CD4-positive, alpha-beta T cell (primary cell): ENCODE results near the gene SLC5A1. TPM values are rescaled to one million over a fixed set of nuclear protein-coding genes. Genes with fewer than 3 reads are reported as not detected.

Source experiments
- ATAC-seq: fragments of 200-7000 bp; cut with Tn5 transposase; one replicate; pipeline ENCODE4 v1.10.0; 2022; ENCODE audit warnings: mild to moderate bottlenecking; ENCODE audit not compliant: poor library complexity
- CTCF ChIA-PET: fragments of 350-600 bp; sonication (Branson Sonifier 250); formaldehyde crosslinking; loops from one replicate; lab custom pipeline; 2021; ENCODE audit warnings: antibody characterized with exemption, inconsistent platforms; lab: Charles Lee
- POLR2A ChIA-PET: fragments of 350-600 bp; sonication (Branson Sonifier 250); formaldehyde crosslinking; loops from one replicate; lab custom pipeline; 2021; ENCODE audit warnings: antibody characterized with exemption, inconsistent platforms; lab: Charles Lee
- DNase-seq, 14 experiments: peaks; one replicate each; pipeline ENCODE4 v3.0.0-alpha.2; 2013 to 2020; ENCODE audit warnings: mixed read lengths in 2 of 14
- H3K27ac ChIP-seq, 2 donors: one replicate each; pipeline versions ENCODE4 v1.5.1 to v1.7.0; 2013; ENCODE audit warnings: low read length in 2 of 2, low read depth in 1 of 2, mild to moderate bottlenecking in 1 of 2
- H3K27me3 ChIP-seq, 2 experiments: 1 replicate in 1 of 2; 2 replicates in 1 of 2; pipeline versions ENCODE4 v1.6.1 to v1.7.0; 2013; ENCODE audit warnings: low read length in 2 of 2, control low read depth in 1 of 2, mild to moderate bottlenecking in 1 of 2, moderate library complexity in 1 of 2; ENCODE audit not compliant: insufficient read depth in 2 of 2, control insufficient read depth in 1 of 2
- H3K36me3 ChIP-seq: one replicate; pipeline ENCODE4 v1.6.1; 2013; ENCODE audit warnings: low read length, control low read depth; ENCODE audit not compliant: insufficient read depth
- H3K4me1 ChIP-seq: one replicate; pipeline ENCODE4 v1.6.1; 2013; ENCODE audit warnings: low read length, control low read depth; ENCODE audit not compliant: insufficient read depth
- H3K4me3 ChIP-seq: one replicate; pipeline ENCODE4 v1.5.1; 2013; ENCODE audit warnings: mild to moderate bottlenecking, low read length, moderate library complexity
- H3K9me3 ChIP-seq, 2 experiments: 1 replicate in 1 of 2; 2 replicates in 1 of 2; pipeline versions ENCODE4 v1.6.1 to v1.7.0; 2013; ENCODE audit warnings: low read length in 2 of 2, mild to moderate bottlenecking in 2 of 2, control low read depth in 1 of 2, moderate library complexity in 1 of 2; ENCODE audit not compliant: control insufficient read depth in 1 of 2, insufficient read depth in 1 of 2
- H3K27ac Mint-ChIP-seq: one replicate; pipeline ENCODE4 v1.8.0; 2020; ENCODE audit warnings: mixed read lengths
- H3K27me3 Mint-ChIP-seq: one replicate; pipeline ENCODE4 v1.8.0; 2021; ENCODE audit warnings: mixed read lengths
- H3K36me3 Mint-ChIP-seq: one replicate; pipeline ENCODE4 v1.8.0; 2021; ENCODE audit warnings: low read depth, mixed read lengths
- H3K4me1 Mint-ChIP-seq: one replicate; pipeline ENCODE4 v1.8.0; 2021; ENCODE audit warnings: low read depth, mixed read lengths
- H3K4me3 Mint-ChIP-seq: one replicate; pipeline ENCODE4 v1.8.0; 2020; ENCODE audit warnings: mild to moderate bottlenecking, mixed read lengths
- H3K9me3 Mint-ChIP-seq: one replicate; pipeline ENCODE4 v1.8.0; 2020; ENCODE audit warnings: mixed read lengths
- intact Hi-C, 2 experiments: fragments of 100-400 bp; cut with DNase I in 1 of 2; cut with micrococcal nuclease in 1 of 2; formaldehyde crosslinking; loops; one replicate each; pipeline versions ENCODE4 v1.15.1 to v1.9.0; 2023 to 2025; cut with DNase I, micrococcal nuclease
- total RNA-seq, 174 experiments: library from RNA in 2 of 174; stranded (reverse) in 2 of 174; gene quantifications; one replicate each; pipeline ENCODE4 v1.2.3 and lab custom pipeline; 2021 to 2026
- TF ChIP-seq, protein P1 (sequence below): fragments of 200-600 bp; IDR thresholded peaks from one replicate; pipeline ENCODE4 v1.8.0; 2022; ENCODE audit warnings: antibody characterized with exemption, mild to moderate bottlenecking

The SLC5A1 gene
- total RNA-seq, 2 experiments from 2014 or later = not detected

DNA sequence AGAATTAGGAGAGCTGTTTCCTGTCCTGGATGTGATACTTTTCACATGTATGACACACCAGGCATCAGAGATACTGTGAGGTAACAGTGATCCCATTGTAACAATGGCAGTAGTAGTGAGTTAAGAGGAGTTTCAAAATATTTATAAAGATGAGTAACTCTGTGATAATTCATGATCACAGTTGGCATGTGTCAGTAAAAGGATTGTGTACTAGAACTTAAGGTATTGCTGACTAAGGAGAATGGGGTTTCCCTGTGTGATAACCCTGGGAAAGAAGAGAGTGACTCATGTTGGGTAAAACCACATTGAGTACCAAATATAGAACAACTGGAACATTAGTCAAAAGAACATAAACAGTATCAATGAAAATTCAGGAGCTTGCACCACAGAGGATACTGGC lies 22.9 kb upstream of the SLC5A1 start:
- Histone ChIP-seq H3K27me3 (peaks cover 3 to 12% of the 10 kb centered on the region in 2 experiments), H3K27ac (no peak overlapping the region), H3K4me1 (no peaks in the 10 kb centered on the region), H3K9me3 (peaks cover 0 to 2% of the 10 kb centered on the region in 2 experiments), H3K4me3 (no peak overlapping the region), H3K36me3 (no peaks in the 10 kb centered on the region)
- ATAC-seq = no peak
- H3K27ac Mint-ChIP-seq = no peak overlapping the region
- DNase-seq = no peak
- POLR2A ChIA-PET = no interaction called here
- no peaks in the 10 kb centered on the region for H3K9me3 Mint-ChIP-seq
- no peaks in the 10 kb centered on the region for H3K36me3 Mint-ChIP-seq
- TF ChIP-seq, protein P1, sequence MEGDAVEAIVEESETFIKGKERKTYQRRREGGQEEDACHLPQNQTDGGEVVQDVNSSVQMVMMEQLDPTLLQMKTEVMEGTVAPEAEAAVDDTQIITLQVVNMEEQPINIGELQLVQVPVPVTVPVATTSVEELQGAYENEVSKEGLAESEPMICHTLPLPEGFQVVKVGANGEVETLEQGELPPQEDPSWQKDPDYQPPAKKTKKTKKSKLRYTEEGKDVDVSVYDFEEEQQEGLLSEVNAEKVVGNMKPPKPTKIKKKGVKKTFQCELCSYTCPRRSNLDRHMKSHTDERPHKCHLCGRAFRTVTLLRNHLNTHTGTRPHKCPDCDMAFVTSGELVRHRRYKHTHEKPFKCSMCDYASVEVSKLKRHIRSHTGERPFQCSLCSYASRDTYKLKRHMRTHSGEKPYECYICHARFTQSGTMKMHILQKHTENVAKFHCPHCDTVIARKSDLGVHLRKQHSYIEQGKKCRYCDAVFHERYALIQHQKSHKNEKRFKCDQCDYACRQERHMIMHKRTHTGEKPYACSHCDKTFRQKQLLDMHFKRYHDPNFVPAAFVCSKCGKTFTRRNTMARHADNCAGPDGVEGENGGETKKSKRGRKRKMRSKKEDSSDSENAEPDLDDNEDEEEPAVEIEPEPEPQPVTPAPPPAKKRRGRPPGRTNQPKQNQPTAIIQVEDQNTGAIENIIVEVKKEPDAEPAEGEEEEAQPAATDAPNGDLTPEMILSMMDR = no peak
- H3K4me3 Mint-ChIP-seq = no peak overlapping the region
- no peaks in the 10 kb centered on the region for H3K4me1 Mint-ChIP-seq
- peaks cover 33% of the 10 kb centered on the region for H3K27me3 Mint-ChIP-seq
- intact Hi-C loops = no loop called here
- CTCF ChIA-PET = no interaction called here

GRCh38 chr22:32021716-32022115 lies 21.3 kb upstream of the SLC5A1 start:
- Histone ChIP-seq H3K27me3 (peaks cover 3 to 12% of the 10 kb centered on the region in 2 experiments), H3K36me3 (no peaks in the 10 kb centered on the region), H3K27ac (no peak overlapping the region), H3K4me3 (no peak overlapping the region), H3K4me1 (no peaks in the 10 kb centered on the region), H3K9me3 (no peaks in the 10 kb centered on the region)
- TF ChIP-seq, protein P1 = no peak
- no peaks in the 10 kb centered on the region for H3K36me3 Mint-ChIP-seq
- intact Hi-C loops = no loop called here
- no peak for DNase-seq
- H3K27ac Mint-ChIP-seq = no peak overlapping the region
- no peaks in the 10 kb centered on the region for H3K4me1 Mint-ChIP-seq
- POLR2A ChIA-PET = no interaction called here
- CTCF ChIA-PET = no interaction called here
- no peak overlapping the region for H3K4me3 Mint-ChIP-seq
- H3K9me3 Mint-ChIP-seq = no peaks in the 10 kb centered on the region
- ATAC-seq = no peak
- H3K27me3 Mint-ChIP-seq = peaks cover 33% of the 10 kb centered on the region

DNA sequence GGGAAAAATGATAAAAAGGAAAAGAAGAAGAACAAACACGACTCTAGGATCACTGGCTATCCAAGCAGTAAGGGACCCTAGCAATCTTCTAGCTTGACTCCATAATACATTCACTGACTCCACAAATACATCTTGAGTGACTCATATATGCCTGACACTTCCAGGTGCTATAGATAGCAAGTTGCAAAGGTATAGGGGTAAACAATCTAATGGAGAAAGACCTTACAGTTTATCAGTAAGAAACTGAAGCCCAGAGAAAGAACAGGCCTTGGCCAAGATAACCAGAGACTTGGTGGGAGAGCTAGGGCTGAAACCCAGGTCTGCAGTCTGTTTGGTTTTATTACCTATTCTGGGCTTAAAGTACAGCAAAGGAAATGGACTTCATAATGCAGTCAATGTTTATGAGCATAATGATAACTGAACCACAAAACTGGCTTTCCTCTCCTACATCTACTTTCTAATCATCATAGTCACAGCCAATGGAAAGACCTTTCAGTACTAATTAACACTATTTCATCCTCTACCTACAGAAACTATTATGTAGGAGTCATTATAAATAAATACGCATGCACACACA lies 19.7 kb upstream of the SLC5A1 start:
- Mint-ChIP-seq H3K4me1 (no peaks in the 10 kb centered on the region), H3K27ac (no peak overlapping the region), H3K4me3 (no peak overlapping the region), H3K36me3 (no peaks in the 10 kb centered on the region), H3K9me3 (no peaks in the 10 kb centered on the region), H3K27me3 (peaks cover 18% of the 10 kb centered on the region)
- H3K9me3 ChIP-seq = no peaks in the 10 kb centered on the region
- peaks cover 3 to 7% of the 10 kb centered on the region in 2 experiments for H3K27me3 ChIP-seq
- no peaks in the 10 kb centered on the region for H3K4me1 ChIP-seq
- POLR2A ChIA-PET = no interaction called here
- TF ChIP-seq, protein P1 = no peak
- no peak overlapping the region for H3K4me3 ChIP-seq
- no peaks in the 10 kb centered on the region for H3K36me3 ChIP-seq
- no peak for DNase-seq
- CTCF ChIA-PET = no interaction called here
- intact Hi-C loops = no loop called here
- no peak for ATAC-seq
- H3K27ac ChIP-seq = no peak overlapping the region
